Measurements from ENCODE around the gene NR0B1.

Gene NR0B1, protein sequence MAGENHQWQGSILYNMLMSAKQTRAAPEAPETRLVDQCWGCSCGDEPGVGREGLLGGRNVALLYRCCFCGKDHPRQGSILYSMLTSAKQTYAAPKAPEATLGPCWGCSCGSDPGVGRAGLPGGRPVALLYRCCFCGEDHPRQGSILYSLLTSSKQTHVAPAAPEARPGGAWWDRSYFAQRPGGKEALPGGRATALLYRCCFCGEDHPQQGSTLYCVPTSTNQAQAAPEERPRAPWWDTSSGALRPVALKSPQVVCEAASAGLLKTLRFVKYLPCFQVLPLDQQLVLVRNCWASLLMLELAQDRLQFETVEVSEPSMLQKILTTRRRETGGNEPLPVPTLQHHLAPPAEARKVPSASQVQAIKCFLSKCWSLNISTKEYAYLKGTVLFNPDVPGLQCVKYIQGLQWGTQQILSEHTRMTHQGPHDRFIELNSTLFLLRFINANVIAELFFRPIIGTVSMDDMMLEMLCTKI
- 0 reads per million in 2 donors for total RNA-seq

DNA sequence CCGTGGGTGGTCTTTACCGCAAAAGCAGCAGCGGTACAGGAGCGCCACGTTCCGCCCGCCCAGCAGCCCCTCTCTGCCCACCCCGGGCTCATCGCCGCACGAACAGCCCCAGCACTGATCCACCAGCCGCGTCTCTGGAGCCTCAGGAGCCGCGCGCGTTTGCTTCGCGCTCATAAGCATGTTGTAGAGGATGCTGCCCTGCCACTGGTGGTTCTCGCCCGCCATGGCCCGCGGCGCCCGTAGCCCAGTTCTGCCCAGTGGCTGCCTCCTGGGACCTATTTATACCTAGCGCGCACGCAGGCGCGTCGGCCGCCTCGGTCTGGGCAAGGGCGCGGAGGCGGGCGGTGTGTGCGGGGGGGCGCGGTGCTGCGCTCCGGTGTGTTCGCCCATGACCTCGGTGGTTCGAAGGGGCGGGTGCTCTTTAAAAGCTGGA lies at the start of gene NR0B1:
TSS of gene NR0B1 (minus strand) at position 252 of the 433 bp plus-strand sequence. CDS start at position 225, 27 bp downstream.
- DNase-seq, result no peak

GRCh38 chrX:30349946-30350345 lies 40.8 kb upstream of the NR0B1 start:
- no peak for DNase-seq

DNA sequence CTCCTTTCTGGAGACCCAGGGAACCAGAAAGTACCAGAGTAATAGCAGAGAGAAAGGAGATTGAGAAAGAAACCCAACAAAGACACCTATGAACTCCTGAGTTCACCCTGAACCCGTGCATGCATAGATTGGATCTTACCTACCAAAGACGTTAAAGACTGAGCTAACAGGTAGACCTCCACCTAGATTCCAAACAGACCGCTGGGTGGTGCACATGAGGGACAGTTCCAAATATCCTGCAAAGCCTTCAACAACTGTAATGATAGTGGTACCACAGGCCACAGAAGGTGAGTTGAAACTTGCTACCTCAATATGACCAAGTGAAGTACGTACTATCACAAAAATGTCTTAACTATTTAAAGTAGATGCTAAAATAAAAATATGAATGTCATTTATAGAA lies 34.0 kb upstream of the NR0B1 start:
- no peak for DNase-seq

DNA sequence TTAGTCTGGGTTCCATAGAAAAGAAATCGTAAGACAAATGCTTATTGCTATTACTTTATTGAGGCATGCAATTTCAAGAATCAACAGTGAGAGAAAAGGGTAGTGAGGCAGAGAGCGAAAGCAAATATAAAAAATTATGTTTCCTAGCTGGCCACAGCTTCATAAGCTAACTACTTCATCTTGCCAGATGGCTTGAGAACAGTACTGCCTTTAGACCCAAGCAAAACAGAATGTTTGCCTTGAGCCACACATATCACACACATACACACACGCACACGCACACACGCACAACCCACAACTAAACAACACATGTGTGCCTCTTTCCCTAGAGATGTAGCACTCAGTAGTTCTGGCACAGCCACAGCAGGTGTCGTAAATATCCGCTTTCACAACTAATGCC lies 31.6 kb upstream of the NR0B1 start:
- DNase-seq, result no peak

DNA sequence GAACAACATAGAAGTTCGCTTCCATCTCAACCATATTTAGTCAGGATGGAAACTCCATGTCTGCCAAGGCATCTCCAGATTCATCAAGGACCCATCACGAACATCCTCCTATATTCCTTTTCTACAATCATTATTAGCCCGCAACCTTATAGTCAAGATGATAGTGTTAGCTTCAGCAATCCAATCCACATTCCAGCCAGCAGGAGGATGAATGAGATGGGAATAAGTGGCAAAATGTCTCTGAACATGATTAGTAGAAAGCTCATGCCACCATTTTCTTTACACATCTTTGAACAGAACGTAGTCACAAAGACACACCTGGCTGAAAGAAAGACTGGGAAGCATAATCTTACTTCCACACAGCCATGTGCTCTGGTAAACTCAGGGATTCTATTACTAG lies 18.6 kb upstream of the NR0B1 start:
- no peak for DNase-seq

GRCh38 chrX:30317308-30317707 lies 8.1 kb upstream of the NR0B1 start:
- no peak for DNase-seq

- DNase-seq, result no peak
Measured at GRCh38 chrX:30313322-30313721, 4.1 kb upstream of the NR0B1 start.

DNA sequence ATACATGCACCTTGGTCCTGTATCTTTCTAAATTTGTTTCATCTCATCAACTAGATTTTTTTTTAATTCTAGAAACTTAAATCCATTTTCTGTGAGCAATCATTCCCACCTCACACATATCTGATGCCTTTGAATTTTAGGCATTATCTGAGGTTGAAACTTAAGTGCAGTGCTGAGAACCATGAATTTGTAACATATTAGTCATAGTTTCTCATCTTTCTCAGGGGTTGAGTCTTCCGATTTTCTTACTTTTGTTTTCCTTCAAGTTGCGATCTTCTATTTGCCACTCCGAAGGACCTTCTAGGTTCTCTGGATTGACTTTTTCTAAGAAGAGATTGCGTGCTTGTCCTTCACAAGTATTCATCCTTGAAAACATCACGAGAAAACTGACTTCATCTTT lies 3.7 kb upstream of the NR0B1 start:
- no peak for DNase-seq

DNA sequence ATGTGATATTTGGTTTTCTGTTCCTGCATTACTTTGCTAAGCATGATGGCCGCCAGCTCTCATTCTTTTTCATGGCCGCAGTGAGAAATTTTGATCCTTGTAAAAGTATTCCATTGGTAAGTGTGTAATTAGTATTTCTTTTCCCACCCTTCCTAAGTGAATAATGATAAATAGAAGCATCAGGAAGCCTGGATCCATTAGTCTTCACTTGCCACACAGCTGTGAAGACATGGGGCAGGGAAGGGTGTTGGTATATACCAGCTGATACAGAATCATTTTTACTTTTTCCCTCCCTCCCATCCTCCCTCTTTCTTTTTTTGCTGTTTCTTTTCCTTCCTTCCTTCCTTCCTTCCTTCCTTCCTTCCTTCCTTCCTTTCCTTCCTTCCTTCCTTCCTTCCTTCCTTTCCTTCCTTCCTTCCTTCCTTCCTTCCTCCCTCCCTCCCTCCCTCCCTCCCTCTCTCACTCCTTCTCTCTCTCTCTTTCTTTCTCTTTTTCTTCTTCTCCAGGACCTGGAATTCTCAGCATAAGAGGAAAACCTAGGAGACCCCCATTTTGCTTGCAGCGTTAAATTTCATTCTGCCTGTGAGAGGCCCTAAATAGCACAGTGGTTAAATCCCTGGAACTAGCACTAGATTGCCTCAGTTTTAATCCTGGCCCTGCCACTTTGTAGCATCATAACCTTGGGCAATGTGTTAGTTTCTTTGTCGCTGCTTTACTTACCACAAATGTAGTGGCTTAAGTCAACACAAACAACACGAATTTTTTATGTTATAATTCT lies 1.4 kb upstream of the NR0B1 start:
- no peak for DNase-seq

GRCh38 chrX:30308263-30309138 lies 689 bp downstream of the NR0B1 start:
- no peak for DNase-seq

DNA sequence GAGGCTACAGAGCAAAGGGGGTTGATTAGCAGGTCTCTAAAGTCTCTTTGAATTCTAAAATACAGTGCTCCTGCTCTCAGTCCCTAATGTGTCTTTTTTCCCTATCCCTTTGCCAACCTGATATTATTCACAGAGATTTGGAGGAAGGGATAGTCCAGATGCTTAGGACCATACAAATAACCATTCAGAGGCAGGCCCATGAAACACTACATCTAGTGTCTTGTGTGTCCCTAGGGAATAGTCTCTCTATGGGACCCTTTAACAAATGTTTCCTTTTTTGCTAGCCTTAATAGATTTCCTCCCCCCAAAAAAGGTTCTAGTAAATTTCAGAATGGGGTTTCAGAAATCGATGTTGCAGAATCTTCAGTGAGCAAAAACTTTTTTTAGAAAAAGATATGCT lies 1.7 kb downstream of the NR0B1 start:
- DNase-seq, result no peak

GRCh38 chrX:30304866-30305265 lies 4.3 kb downstream of the NR0B1 start:
- no peak for DNase-seq

- no peak for DNase-seq
Measured at GRCh38 chrX:30302956-30303355, 6.2 kb downstream of the NR0B1 start.

DNA sequence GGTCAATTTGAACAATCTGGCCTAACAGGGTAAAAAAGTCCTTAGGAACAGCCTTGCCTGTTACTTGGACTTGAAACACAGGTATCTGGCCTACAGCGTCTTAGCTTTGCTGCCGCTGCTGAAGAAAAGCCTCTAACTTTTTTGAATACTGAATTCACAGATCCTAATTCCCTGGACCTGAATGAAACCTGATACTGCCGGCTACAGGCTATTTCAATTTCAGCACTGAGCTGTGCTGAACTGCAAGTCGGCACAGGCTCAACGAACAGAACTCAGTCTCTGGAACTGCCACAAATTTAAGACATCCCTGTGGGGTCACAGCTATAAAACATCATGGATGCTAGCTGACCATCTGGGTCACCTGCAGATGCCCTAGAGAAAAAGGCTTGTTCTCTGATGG lies 7.2 kb downstream of the NR0B1 start:
- no peak for DNase-seq

- DNase-seq, result no peak
Measured at GRCh38 chrX:30301208-30301607, 8.0 kb downstream of the NR0B1 start.

- no peak for DNase-seq
Measured at GRCh38 chrX:30296408-30297254, 12.6 kb downstream of the NR0B1 start.

DNA sequence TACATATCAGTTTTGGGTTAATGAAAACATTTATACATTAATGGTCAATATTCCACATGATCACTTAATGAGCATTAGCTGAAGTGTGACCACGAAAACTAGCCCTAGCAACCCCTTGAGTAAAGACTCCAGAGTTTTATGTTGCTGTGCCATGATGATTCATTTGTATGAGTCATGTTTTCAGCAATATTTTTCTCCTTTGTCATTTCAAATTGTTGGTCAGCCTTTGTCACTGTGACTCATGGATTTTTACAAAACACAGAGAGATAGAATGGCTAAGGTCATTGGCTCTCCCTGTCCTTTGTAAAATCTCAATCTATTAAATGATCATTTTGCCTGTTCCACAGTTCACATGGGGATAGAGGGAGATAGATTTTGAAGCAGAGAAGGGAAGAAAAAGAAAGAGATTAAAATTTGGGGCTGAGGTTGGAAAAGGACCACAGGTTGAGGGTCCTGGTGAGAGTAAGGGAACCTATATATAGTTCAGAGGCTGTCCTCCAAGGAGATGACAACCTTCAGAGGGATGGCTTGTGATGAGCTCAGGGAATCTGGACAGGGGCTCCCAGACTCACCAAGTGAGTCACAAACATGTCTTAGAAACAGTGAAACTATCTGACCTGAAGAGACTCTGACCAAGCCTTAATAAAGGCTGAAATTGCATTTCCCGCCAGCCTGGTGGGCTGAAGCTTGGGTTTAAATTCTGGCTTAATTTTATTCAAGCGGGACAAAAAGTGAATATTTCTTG lies 25.6 kb downstream of the NR0B1 start:
- no peak for DNase-seq

- DNase-seq, result no peak
Measured at GRCh38 chrX:30282527-30282926, 26.7 kb downstream of the NR0B1 start.

- DNase-seq, result no peak
Measured at GRCh38 chrX:30280428-30280827, 28.8 kb downstream of the NR0B1 start.

- no peak for DNase-seq
Measured at GRCh38 chrX:30278365-30278764, 30.8 kb downstream of the NR0B1 start.

DNA sequence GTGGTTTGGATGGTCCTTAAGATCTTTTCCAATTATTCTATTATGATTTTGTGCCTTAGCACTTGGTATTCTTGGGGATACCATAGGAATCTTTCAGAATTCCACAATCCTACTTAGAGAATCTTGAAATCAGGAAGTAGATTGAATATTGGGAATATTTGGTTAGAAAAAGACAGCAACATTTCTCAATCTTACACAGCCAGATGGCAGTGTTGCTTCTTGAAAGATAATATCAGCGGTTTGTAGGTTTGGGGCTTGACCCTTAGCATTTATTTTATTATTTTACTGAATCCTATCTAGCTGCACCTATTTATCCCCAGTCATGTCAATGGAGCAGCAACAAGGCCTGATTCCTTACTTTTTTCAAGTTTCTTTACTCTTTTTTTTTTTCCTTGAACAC lies 33.7 kb downstream of the NR0B1 start:
- DNase-seq, result no peak
